GM12873 (cell line): Measurements from ENCODE around the gene MPHOSPH9.

Experiments
- TF ChIP-seq, protein P1 (sequence below): IDR thresholded peaks from 2 replicates; pipeline ENCODE4 v1.5.1; 2012; ENCODE audit warnings: low read depth, mild to moderate bottlenecking, moderate library complexity, low read length, control low read depth; ENCODE audit not compliant: insufficient read depth; ENCODE audit errors: missing control alignments

The MPHOSPH9 gene

DNA sequence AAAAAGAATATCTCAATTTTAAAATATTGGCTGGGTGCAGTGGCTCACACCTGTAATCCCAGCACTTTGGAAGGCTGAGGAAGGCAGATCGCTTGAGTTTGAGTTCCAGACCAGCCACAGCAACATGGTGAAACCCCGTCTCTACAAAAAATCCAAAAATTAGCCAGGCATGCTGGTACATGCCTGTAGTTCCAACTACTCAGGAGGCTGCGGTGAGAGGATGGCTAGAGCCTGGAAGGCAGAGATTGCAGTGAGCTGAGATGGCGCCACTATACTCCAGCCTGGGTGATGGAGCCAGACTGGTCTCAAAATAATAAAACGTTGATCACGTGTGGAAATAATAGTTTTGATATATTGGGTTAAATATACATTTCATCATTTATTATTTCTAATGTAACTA is 6.0 kb upstream of the MPHOSPH9 start:
- TF ChIP-seq, protein P1, sequence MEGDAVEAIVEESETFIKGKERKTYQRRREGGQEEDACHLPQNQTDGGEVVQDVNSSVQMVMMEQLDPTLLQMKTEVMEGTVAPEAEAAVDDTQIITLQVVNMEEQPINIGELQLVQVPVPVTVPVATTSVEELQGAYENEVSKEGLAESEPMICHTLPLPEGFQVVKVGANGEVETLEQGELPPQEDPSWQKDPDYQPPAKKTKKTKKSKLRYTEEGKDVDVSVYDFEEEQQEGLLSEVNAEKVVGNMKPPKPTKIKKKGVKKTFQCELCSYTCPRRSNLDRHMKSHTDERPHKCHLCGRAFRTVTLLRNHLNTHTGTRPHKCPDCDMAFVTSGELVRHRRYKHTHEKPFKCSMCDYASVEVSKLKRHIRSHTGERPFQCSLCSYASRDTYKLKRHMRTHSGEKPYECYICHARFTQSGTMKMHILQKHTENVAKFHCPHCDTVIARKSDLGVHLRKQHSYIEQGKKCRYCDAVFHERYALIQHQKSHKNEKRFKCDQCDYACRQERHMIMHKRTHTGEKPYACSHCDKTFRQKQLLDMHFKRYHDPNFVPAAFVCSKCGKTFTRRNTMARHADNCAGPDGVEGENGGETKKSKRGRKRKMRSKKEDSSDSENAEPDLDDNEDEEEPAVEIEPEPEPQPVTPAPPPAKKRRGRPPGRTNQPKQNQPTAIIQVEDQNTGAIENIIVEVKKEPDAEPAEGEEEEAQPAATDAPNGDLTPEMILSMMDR: no peak

DNA sequence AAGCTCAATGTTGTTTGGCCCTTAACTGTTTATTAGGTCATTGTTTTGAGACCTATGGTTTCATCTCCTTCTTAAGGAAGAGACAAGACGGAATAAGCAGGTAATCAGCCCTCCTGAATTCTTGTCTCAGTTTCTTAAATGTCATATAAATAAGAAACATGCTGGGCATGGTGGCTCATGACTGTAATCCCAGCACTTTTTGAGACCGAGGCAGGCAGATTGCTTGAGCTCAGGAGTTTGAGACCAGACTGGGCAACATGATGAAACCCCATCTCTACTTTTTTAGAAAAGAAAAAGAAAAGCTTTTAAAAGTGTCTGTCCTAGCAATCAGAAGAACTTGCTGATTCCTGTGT is 5.4 kb upstream of the MPHOSPH9 start:
- TF ChIP-seq, protein P1: no peak

- TF ChIP-seq, protein P1: peak; percentile 72
Observed at GRCh38 chr12:123237646-123238329, 4.8 kb upstream of the MPHOSPH9 start.

DNA sequence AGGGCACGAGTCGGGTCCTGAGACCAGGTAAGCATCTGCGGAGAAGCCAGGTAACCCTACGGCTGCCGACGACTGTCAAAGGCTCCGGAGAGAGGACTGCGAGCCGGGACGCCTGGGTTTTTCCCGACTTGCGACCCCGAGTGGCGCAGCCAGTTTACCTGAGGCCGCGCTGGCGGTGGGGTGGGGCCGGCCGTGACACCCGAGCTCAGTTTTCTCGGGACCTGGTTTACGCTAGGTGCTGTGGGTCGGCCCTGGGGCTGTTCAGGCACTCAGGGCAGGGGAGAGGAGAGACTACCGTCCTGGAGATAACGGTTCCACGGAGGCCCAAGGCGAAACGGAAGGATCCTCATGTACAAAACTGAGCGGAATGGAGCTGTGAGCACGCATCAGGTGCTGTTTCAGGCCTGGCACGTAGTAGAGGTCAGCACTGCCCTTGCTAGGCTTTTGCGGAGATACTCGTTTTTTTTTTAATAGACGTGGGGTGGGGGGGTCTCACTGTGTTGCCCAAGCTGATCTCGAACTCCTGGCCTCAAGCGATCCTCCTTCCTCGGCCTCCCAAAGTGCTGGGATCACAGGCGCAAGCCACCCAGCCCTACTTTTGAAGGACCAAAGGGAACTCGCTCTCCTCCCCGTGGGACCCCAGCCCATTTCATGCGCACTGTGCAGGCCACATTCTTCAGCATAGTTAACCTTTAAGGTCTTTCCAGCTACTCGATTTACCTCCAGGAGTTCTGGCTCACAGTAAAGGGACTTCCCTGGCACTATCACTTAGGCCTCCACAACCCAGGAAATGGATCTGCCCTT is 766 bp upstream of the MPHOSPH9 start:
- TF ChIP-seq, protein P1: no peak

- TF ChIP-seq, protein P1: no peak
Observed at GRCh38 chr12:123232472-123232806, 502 bp downstream of the MPHOSPH9 start.

DNA sequence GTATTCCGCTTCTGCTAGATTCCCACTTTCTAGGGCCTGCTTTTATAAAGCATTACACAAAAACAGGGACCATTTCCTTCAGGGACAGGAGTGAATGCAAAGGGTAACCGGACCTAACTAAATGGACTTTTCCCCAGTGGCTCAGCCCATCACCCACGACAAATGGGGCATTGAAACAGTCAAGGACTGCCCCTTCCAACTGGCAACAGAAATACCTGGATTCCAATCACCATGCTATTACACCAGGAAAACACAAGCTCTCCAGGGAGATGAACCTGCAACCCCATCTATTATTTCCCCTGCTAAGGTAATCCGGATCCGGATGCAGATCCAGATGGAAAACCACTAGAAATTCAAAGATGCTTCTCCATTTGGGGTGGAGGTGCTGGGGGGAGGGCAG is 1.0 kb downstream of the MPHOSPH9 start:
- TF ChIP-seq, protein P1: no peak

GRCh38 chr12:123229051-123229450 is 3.9 kb downstream of the MPHOSPH9 start:
- TF ChIP-seq, protein P1: no peak
